Caco-2 (cell line): ENCODE data around the gene TPPP2. TPM values are rescaled to one million over a fixed set of nuclear protein-coding genes. Genes with fewer than 3 reads are reported as not detected.

ENCODE experiments used
- BruUV-seq: library from RNA; stranded (reverse); fragments of 400-500 nt; replicated peaks from 2 replicates; lab custom pipeline; 2021; lab: Mats Ljungman, UMichigan
- CTCF ChIA-PET: fragments of 300-600 bp; sonication (Branson Sonifier 250); formaldehyde crosslinking; loops from one replicate; lab custom pipeline; 2022; ENCODE audit warnings: antibody characterized with exemption; lab: Charles Lee
- POLR2A ChIA-PET: fragments of 300-600 bp; sonication (Branson Sonifier 250); formaldehyde crosslinking; loops from one replicate; lab custom pipeline; 2022; ENCODE audit warnings: antibody characterized with exemption; lab: Charles Lee
- DNase-seq, 2 experiments: peaks; one replicate each; pipeline versions ENCODE4 v3.0.0 to v3.0.0-alpha.2; 2020 to 2022
- H3K27me3 ChIP-seq: replicated peaks from 2 replicates; pipeline ENCODE4 v1.6.0; 2011; ENCODE audit warnings: low read length; ENCODE audit not compliant: control insufficient read depth, insufficient read depth
- H3K36me3 ChIP-seq: 2 replicates; pipeline ENCODE4 v1.5.1; 2011; ENCODE audit warnings: low read length; ENCODE audit not compliant: control insufficient read depth, insufficient read depth
- H3K4me1 ChIP-seq: fragments of 250-450 bp; sonication (Bioruptor Pico); 2 replicates; pipeline ENCODE4 v1.5.1; 2020; ENCODE audit warnings: mild to moderate bottlenecking
- H3K4me3 ChIP-seq: 2 replicates; pipeline ENCODE4 v1.5.1; 2011; ENCODE audit warnings: low read depth, mild to moderate bottlenecking, control low read depth, low read length
- H3K9me3 ChIP-seq: fragments of 250-450 bp; sonication (Bioruptor Pico); 2 replicates; pipeline ENCODE4 v1.5.1; 2020; ENCODE audit warnings: mild to moderate bottlenecking, moderate library complexity
- H3K27ac Mint-ChIP-seq: one replicate; pipeline ENCODE4 v1.8.0; 2022; ENCODE audit warnings: mixed read lengths; ENCODE audit not compliant: unreplicated experiment
- H3K27me3 Mint-ChIP-seq: one replicate; pipeline ENCODE4 v1.8.0; 2022; ENCODE audit warnings: mixed read lengths; ENCODE audit not compliant: insufficient read depth, unreplicated experiment
- H3K36me3 Mint-ChIP-seq: one replicate; pipeline ENCODE4 v1.8.0; 2022; ENCODE audit warnings: mild to moderate bottlenecking, mixed read lengths; ENCODE audit not compliant: insufficient read depth, unreplicated experiment
- H3K4me1 Mint-ChIP-seq: one replicate; pipeline ENCODE4 v1.8.0; 2022; ENCODE audit warnings: low read depth, mixed read lengths; ENCODE audit not compliant: unreplicated experiment
- H3K4me3 Mint-ChIP-seq: one replicate; pipeline ENCODE4 v1.8.0; 2022; ENCODE audit warnings: mild to moderate bottlenecking, moderate library complexity, mixed read lengths; ENCODE audit not compliant: unreplicated experiment
- H3K9me3 Mint-ChIP-seq: one replicate; pipeline ENCODE4 v1.8.0; 2022; ENCODE audit warnings: mixed read lengths; ENCODE audit not compliant: unreplicated experiment
- CTCF ChIP-seq, 2 experiments: fragments of 200-600 bp in 1 of 2; IDR thresholded peaks; 1 replicate in 1 of 2; 2 replicates in 1 of 2; pipeline versions ENCODE4 v1.5.1 to v1.8.0; 2011 to 2022; ENCODE audit warnings: antibody characterized with exemption in 1 of 2, control low read depth in 1 of 2, inconsistent platforms in 1 of 2, low read depth in 1 of 2, low read length in 1 of 2, mild to moderate bottlenecking in 1 of 2, moderate library complexity in 1 of 2; ENCODE audit not compliant: insufficient read depth in 1 of 2, severe bottlenecking in 1 of 2, unreplicated experiment in 1 of 2
- intact Hi-C: fragments of 100-400 bp; cut with micrococcal nuclease; formaldehyde crosslinking; loops from one replicate; pipeline ENCODE4 v1.10.0; 2022; ENCODE audit not compliant: unreplicated experiment
- total RNA-seq: library from RNA; stranded (reverse); gene quantifications from 2 replicates; pipeline ENCODE4 v1.2.3, GENCODE V29; 2022

TPPP2 gene
- total RNA-seq, 1 experiment from 2014 or later: not detected

GRCh38 chr14:21063479-21063878, 33.5 kb downstream of the TPPP2 start:
- Histone ChIP-seq H3K36me3 (no peaks in the 10 kb centered on the region), H3K9me3 (no peaks in the 10 kb centered on the region), H3K4me1 (no peaks in the 10 kb centered on the region), H3K4me3 (no peak overlapping the region), H3K27me3 (no peaks in the 10 kb centered on the region)
- Mint-ChIP-seq H3K4me3 (no peak overlapping the region), H3K4me1 (peaks cover 7% of the 10 kb centered on the region), H3K27me3 (peaks cover 8% of the 10 kb centered on the region), H3K9me3 (no peaks in the 10 kb centered on the region), H3K27ac (no peak overlapping the region), H3K36me3 (no peaks in the 10 kb centered on the region)
- ChIA-PET CTCF (interaction anchor here (0.7 kb wide), 1 partner anchor 41 kb away, joined by 3 read pairs; no protein-coding TSS in a partner anchor), POLR2A (no interaction called here)
- intact Hi-C loops: no loop called here
- no peak for TF ChIP-seq CTCF (IDR thresholded peaks at IDR 0.05; ENCODE audit: insufficient read depth in 1 of 2, low read depth in 1 of 2, low read length in 1 of 2, severe bottlenecking in 1 of 2, unreplicated experiment in 1 of 2)
- no TSS peak for BruUV-seq
- no peak for DNase-seq

GRCh38 chr14:21066882-21067502, 37.0 kb downstream of the TPPP2 start:
- peaks cover 6% of the 10 kb centered on the region for H3K4me1 ChIP-seq
- no peaks in the 10 kb centered on the region for H3K9me3 ChIP-seq
- intact Hi-C loops: loop anchor here (5.0 kb wide), 1 partner anchor 125 kb away; no protein-coding TSS in a partner anchor
- Mint-ChIP-seq H3K27ac (no peak overlapping the region), H3K4me3 (no peak overlapping the region), H3K27me3 (peaks cover 8% of the 10 kb centered on the region), H3K4me1 (no peaks in the 10 kb centered on the region), H3K36me3 (no peaks in the 10 kb centered on the region), H3K9me3 (no peaks in the 10 kb centered on the region)
- peak in 1 of 2 experiments; percentile 54 for TF ChIP-seq CTCF (IDR thresholded peaks at IDR 0.05; ENCODE audit: insufficient read depth in 1 of 2, low read depth in 1 of 2, low read length in 1 of 2, severe bottlenecking in 1 of 2, unreplicated experiment in 1 of 2)
- DNase-seq: peak in 1 of 2 experiments; percentile 40
- H3K36me3 ChIP-seq: no peaks in the 10 kb centered on the region
- H3K4me3 ChIP-seq: no peak overlapping the region
- no TSS peak for BruUV-seq
- H3K27me3 ChIP-seq: no peaks in the 10 kb centered on the region
- CTCF ChIA-PET: interaction anchor here (0.7 to 3.8 kb wide), 4 partner anchors 25 to 389 kb away, joined by 3 to 127 read pairs (median 26); partner anchors contain the start of gene CHD8
- POLR2A ChIA-PET: no interaction called here

GRCh38 chr14:21068521-21069387, 38.7 kb downstream of the TPPP2 start:
- H3K27me3 ChIP-seq: no peaks in the 10 kb centered on the region
- no TSS peak for BruUV-seq
- POLR2A ChIA-PET: interaction anchor here (0.5 to 1.1 kb wide), 2 partner anchors 36 to 381 kb away, joined by 3 to 7 read pairs; no protein-coding TSS in a partner anchor

More at GRCh38 chr14:21068521-21069387, 38.7 kb downstream of the TPPP2 start:
- DNase-seq: peak; percentile 71 to 79
- H3K4me3 ChIP-seq: peak overlapping the region; percentile 76
- H3K9me3 ChIP-seq: no peaks in the 10 kb centered on the region
- Mint-ChIP-seq H3K4me3 (peak overlapping the region; percentile 84), H3K27me3 (peaks cover 8% of the 10 kb centered on the region), H3K9me3 (no peaks in the 10 kb centered on the region), H3K4me1 (no peaks in the 10 kb centered on the region), H3K27ac (no peak overlapping the region), H3K36me3 (no peaks in the 10 kb centered on the region)
- intact Hi-C loops: loop anchor here (1.0 to 5.0 kb wide), 4 partner anchors 24 to 124 kb away; no protein-coding TSS in a partner anchor
- peaks cover 6% of the 10 kb centered on the region for H3K4me1 ChIP-seq
- H3K36me3 ChIP-seq: no peaks in the 10 kb centered on the region
- CTCF ChIA-PET: interaction anchor here (0.5 to 3.8 kb wide), 17 partner anchors 11 to 232 kb away, joined by 3 to 127 read pairs (median 6); partner anchors contain the start of gene TMEM253
- peak; percentile 80 to 83 for TF ChIP-seq CTCF (IDR thresholded peaks at IDR 0.05; ENCODE audit: insufficient read depth in 1 of 2, low read depth in 1 of 2, low read length in 1 of 2, severe bottlenecking in 1 of 2, unreplicated experiment in 1 of 2)
